Stimulated activated CD4-positive, alpha-beta T cell treated with anti-CD3 and anti-CD28 coated beads, Interleukin-4, amount 100 ng/mL, for 1 hour (primary cell): Measurements from ENCODE around the gene METTL9.
"Not testable (repeated sequence)": the region's sequence is repeated elsewhere in the genome, so short reads cannot be mapped to it uniquely, and the experiment has no call there.

Source experiments
- DNase-seq: peaks from one replicate; pipeline ENCODE4 v3.0.0-alpha.2; 2020

METTL9 gene

GRCh38 chr16:21639493-21639892, 40.1 kb downstream of the METTL9 start:
- DNase-seq: no peak

DNA sequence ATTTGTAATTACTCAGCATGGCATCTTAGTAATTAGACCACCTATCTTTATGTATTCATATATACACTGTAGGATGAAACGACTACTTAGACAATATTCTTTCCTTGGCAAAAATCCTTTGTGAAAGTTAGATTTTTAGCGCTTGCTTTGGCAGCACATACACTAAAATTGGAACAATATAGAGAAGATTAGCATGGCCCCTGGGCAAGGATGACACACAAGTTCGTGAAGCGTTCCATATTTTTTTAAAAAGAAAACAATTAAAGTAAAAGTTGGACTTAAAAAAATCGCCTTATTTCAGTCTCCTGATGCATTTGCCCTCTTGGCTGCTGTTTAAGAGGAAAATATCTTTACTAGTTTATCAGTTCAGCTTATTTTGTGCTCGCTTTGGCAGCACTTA, 42.5 kb downstream of the METTL9 start:
- no peak for DNase-seq

DNA sequence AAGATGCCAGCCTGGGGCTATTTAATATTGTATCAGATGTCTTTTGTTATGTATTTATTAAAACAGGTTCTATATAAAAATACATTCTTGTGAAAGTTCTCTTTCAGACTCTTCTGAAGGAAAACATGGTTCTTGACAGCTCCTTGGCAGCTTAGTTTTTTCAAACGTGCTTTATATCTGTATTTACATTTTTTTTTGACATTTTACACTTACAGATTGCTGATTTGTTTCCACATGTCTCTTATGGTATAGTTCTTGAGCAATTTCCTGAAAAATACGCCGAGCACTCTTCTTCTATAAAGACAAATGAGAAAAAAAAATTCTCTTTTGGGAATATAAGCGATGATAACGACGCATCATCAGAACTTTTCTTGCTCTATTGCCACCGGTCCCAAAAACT, 43.5 kb downstream of the METTL9 start:
- DNase-seq: no peak

- DNase-seq: no peak
These were observed 44.4 kb downstream of the METTL9 start for GRCh38 chr16:21643785-21644184.

GRCh38 chr16:21644674-21645073, 45.3 kb downstream of the METTL9 start:
- DNase-seq: no peak

- peak; percentile 30 for DNase-seq
These were observed 45.9 kb downstream of the METTL9 start for GRCh38 chr16:21645261-21645721.

GRCh38 chr16:21646091-21646490, 46.7 kb downstream of the METTL9 start:
- DNase-seq: no peak

- DNase-seq: peak; percentile 67
These were observed 47.6 kb downstream of the METTL9 start for GRCh38 chr16:21646721-21647561.

GRCh38 chr16:21647562-21648164, 48.3 kb downstream of the METTL9 start:
- no peak for DNase-seq

GRCh38 chr16:21649826-21650406, 50.5 kb downstream of the METTL9 start:
- DNase-seq: not testable (repeated sequence)

DNA sequence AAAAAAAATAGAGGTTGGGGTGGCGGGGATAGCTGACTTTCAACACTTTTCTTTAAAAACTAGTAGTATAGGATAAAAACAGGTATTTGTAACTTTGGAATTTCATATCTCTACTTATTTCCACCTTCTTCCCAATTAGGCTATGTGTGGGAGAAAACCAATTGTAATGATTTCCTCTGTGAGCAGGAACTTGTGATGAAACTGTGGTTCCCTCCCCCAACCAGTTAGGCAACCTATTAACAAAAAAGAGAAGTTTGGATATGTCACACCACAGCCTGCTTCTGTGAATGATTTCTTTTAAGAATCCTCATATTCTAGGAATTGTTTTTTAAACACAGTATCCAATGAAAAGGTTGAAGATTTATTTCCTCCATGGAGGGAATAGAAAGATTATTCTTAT, 51.1 kb downstream of the METTL9 start:
- DNase-seq: no peak

GRCh38 chr16:21651515-21651914, 52.1 kb downstream of the METTL9 start:
- no peak for DNase-seq

DNA sequence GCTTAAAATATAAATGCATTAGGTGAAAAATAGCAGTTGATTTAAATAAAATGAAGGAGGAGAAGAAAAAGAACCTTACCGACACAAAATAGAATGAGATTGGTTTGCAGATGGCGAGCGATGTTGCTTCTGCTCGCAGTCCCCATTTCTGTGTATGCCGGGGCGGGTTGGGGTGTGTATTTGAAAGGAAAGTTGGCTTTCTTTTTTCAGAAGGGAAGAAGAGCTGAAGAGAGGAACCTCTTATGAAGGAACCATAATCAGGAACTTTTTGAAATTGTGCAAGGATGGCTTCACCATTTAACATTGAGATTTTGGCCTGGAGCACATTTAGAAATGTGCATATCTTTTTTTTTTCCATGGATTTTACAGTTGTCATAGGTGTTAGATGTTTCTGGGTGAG, 53.1 kb downstream of the METTL9 start, which contains the start of gene IGSF6:
TSS of gene IGSF6 (minus strand) at position 156 of the 400 bp plus-strand sequence. CDS start at position 146, 10 bp downstream.
- no peak for DNase-seq

GRCh38 chr16:21653571-21653970, 54.2 kb downstream of the METTL9 start:
- no peak for DNase-seq

DNA sequence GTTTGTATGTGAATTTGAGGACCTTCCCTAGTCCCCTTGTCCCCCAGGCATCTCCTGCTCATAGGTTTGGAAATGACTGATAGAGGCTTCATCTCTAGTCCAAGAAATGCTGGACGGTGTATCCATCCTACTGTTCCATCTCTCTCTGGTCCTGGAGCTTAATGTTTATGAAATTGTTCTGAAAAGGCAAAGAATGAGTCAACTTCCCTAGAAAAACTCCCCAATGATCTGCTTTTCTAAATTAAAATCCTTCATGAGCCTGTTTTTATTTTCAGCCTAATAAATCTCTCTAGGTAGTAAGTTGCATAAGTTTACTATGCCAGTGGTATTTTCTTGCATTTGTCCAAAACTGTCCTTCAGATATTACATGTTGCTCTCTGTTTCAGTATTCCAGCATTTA, 55.1 kb downstream of the METTL9 start:
- no peak for DNase-seq

GRCh38 chr16:21654881-21655280, 55.5 kb downstream of the METTL9 start:
- DNase-seq: no peak

- no peak for DNase-seq
These were observed 57.7 kb downstream of the METTL9 start for GRCh38 chr16:21656795-21657768.

GRCh38 chr16:21659124-21659523, 59.7 kb downstream of the METTL9 start:
- DNase-seq: no peak

GRCh38 chr16:21663889-21664647, 64.7 kb downstream of the METTL9 start, which contains the start of gene OTOA:
TSS of gene OTOA (plus strand) at chr16:21663968. CDS start at chr16:21678515, 14,547 bp downstream.
- DNase-seq: peak; percentile 34

GRCh38 chr16:21664801-21665492, 65.6 kb downstream of the METTL9 start:
- no peak for DNase-seq

DNA sequence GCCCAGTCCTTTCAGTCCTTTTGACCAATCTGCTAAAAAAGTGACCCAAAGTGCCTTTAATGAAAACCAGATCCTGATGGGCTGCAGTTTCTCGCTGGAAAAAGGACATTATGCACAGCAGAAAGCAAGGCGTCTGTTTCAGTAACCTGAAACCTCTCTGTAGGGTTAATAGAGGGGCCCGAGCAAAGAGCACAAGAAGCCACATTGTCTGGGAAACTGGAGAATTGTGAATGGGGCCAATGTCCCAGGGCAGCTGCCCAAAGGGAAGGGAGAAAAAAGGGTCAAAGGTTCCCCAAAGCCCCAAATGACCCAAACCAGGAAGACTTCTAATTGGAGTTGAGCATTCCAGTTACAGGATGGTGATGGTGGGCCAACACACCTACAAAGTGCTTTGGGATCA, 67.4 kb downstream of the METTL9 start:
- DNase-seq: no peak
